Right forelimb (tissue), 1 donor: ENCODE measurements around the gene LMNA.

Experiments used
- DNase-seq: peaks from one replicate; pipeline ENCODE4 v3.0.0-alpha.2; 2018

Gene LMNA

DNA sequence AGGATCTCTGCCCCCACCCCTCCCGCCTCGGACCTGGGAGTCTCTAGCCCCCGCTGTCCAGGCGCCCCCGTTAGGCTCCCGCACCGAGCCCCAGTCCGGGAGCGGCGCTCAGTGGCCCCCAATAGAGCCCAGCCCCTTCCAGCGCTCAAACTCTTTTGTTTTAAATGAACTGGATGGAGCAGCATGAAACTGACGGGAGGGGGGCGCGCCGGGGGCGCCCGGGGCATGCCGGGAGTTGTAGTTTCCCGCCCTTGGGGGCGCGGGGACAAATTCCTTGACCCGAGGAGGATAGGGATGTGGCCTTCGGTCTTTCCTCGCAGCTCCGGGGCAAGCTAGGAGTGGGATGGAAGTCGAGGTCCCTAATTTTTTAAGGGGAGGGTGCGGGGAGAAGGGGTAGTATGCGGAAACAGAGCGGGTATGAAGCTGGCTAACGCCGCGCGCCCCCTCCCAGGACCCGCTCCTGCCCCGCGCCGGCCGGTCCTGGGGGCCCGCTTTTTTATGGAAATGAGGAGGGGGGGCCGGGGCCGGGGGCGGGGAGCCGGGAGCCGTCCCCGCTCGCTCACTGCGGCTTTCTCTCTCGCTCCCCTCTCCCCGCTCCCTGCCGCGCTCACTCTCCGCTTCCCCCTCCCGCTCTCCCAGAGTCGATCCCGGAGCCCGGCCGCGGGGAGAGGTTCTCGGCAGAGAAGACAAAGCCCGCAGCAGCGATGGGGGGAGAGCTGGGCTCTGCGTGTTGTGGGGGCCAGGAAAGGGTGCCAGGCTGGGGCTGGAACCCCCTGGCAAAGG, 32.0 kb upstream of the LMNA start, which contains the start of gene MEX3A:
TSS of gene MEX3A (minus strand) at position 157 of the 783 bp plus-strand sequence. CDS start 467 bp downstream, outside the sequence.
- peak; percentile 95 for DNase-seq

DNA sequence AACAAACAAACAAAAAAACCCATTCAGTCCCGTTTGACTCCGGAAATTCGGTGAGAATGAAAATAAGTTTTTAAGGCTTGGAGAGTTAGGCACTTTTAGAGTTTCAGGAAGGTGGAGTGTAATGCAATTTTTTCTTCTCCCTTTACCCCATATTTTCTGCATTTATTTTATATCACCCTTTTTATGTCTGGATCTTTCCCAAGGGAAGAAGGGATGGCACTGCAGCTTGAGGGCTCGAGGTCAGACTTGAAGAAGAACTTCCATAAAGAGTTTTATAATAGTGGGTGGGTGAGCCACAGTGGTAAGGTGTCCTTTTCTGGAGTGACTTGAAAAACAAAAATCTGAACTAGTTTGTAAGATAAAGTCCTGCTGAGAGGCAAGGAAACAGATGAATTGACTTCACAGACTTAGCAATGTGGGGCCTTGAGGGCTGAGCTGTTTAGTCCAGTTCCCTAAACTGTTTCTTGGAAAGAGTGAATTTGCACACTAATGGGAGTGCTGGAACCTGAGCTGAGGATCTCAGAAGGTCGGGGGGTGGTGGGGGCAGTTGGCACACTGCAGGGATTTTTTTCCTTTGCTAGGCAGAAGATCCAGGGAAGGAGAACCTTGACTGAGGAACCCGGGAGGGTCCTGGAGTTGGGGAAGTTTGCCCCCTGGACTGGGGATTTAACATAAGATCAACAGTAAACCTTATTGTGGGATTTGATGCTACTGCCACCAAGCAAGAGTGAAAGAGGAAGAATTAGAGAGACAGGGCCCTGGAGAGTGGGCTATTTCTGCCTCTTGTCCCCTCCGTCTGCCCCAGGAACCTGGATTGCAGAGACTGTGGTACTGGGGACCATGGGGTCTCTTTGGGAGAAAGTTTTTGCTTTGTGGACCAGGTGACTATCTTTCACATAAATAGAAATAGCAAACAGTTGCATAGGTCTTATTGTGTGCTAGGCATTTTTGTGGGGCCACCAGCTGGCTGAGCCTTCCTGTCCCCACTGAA, 30.4 kb upstream of the LMNA start:
- DNase-seq: no peak

DNA sequence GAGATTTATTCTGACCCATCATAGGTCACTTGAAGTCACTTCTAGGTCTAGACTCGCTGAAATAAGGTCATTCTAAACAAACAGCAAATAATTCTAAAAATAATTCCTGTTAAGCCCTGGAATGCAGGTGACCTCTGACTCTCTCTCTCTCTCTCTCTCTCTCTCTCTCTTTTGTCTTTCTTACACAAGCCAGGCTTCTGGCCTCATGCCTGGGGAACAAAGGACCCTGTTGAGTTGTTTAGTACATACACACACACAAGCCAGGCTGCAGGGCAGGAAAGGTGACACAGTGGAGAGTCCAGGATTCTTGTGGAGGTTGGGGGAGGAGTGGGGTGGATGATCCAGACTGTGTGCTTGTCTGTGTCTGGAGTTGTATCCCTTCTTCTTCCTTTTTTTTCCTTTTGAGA, 28.3 kb upstream of the LMNA start:
- DNase-seq: no peak

DNA sequence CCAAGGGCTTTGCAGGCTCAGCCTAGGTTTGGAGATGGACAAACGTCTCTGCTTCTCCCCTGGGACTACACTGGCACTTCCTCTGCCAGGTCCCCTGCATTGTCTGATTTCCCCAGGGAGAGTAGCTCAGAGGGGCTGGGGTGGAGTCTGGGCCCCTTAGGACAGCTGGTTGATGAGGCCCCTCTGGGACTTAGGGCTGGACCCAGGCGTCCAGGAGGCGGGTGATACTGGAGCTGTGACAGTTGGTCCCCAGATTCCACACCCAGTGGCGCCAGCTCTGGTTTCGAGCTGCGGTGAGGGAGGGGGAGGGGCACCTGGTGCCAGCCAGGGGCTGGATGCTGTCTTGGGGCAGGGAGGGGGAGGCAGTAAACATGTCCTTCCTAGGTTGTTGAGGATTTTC, 24.8 kb upstream of the LMNA start:
- no peak for DNase-seq

DNA sequence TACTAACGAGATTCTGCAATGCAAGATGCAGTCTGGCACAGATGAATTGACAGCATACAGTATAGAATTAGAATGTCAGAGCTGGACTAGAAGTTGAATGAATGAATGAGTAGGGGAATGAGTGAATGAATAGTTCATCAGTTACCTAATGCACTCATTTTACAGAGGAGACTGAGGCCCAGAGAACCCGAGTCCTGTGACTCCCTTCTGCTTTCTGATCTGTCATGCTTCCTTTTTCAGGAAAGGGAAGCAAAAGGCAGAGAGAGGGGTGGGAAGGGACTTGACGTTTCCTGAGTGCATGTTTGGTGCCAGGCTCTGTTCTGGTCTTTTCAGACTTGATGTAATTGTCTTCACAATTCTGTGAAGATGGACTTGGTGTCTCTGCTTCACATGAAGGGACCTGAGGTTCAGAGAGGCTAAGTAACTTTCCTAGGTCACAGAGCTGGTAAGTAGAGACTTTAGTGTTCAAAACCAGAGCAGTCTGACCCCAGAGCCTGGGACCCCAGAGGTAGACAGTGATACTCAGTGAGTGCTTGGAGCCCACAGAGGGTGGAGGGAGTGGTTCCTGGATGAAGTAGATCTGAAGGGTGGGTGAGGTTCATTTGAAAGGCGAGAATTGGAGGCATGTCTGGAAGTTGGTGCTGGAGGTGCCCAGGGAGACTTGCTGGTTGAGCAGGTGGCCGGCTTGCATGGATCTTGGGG, 24.2 kb upstream of the LMNA start:
- no peak for DNase-seq

DNA sequence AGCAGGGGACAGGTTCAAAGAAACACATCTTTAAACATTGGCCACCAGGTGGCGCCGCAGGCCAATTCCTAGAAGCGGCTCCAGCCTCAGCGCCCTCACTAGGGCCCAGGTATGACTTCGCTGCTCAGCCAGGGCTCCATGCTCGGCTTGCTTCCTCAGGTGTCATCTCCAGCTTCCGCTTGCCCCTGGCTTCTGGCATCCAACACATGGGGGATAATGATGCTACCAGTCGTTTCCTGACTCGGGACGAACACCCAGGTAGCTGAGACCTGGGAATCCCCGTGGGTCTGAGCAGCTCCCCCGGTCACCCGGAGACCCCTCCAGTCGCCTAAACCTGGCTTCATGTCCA, 23.7 kb upstream of the LMNA start:
- DNase-seq: peak; percentile 91

DNA sequence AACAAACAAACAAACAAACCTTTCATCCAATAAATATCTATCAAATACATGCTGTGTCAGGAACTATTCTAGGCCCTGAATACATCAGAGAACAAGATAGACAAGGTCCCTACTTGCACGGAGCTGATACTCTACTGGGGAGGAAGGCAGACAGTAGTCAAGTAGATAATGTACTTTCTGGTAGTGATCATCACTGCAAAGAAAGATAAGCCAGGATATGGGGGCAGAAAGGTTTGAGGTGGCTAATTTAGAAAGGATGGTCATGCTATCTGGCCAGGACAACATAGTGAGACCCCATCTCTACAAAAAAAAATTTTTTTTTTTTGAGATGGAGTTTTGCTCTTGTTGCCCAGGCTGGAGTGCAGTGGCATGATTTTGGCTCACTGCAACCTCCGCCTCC, 22.9 kb upstream of the LMNA start:
- DNase-seq: no peak

DNA sequence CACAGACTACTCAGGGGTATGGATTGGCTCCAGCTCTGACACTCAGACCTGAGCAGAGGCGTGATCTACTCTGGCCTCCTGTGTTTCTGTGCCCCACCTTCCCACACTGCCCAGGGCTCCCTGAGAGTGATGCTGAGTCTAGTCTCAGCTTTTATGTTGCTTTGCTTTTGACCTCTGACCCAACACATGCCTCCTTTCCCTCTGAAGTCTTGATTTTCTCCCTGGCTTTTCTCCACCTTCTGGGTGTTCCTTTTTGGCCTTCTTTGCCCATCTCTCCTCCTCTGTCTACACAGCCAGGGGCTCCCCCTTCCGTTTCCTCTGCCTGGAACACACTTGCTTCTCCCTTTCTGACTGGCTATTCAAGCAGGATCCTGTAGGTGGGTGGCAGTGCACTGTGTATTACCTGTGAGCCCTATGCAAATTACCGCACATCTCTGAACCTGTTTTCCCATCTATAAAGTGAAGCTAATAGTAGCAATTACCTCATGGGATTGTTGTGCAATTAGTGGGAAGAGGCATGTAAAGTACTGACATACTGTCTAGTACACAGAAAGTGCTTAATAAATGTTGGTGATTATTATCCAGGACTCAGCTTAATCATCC, 18.5 kb upstream of the LMNA start:
- DNase-seq: no peak

DNA sequence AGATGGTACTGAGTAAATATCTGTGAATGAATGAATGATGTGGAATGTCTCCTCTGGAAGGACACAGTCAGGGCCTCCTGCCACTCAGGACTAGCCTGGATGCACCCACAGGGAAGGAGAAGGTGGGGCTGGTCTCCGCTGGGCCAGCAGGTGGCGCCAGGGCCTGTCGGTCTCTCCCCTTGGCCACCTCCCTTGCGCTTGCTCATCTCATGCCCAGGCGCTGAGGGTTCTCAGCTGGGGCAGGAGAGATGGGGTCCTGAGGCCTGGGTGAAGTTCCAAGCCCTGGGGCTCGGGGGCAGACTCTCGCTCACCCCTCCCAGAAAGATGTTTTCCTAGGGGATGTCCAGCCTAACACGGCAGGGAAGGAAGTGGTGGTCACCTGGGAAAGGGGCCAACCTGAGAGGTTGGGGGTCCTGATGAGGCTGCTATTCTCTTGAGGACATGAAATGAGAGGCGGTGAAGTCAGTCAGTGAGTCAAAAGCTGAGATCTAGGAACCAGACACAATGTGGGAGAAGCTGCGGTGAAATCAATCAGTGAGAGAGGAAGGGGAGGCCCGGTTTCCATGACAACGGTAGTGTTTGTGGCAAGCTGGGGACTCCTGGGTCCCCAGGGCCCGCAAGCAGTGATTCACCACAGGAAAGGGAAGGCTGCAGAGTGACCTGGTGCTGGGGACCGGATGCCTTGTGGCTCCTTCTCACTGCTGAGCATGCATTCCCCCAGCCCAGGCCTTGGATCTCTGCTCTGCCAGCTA, 17.7 kb upstream of the LMNA start:
- peak; percentile 93 for DNase-seq

DNA sequence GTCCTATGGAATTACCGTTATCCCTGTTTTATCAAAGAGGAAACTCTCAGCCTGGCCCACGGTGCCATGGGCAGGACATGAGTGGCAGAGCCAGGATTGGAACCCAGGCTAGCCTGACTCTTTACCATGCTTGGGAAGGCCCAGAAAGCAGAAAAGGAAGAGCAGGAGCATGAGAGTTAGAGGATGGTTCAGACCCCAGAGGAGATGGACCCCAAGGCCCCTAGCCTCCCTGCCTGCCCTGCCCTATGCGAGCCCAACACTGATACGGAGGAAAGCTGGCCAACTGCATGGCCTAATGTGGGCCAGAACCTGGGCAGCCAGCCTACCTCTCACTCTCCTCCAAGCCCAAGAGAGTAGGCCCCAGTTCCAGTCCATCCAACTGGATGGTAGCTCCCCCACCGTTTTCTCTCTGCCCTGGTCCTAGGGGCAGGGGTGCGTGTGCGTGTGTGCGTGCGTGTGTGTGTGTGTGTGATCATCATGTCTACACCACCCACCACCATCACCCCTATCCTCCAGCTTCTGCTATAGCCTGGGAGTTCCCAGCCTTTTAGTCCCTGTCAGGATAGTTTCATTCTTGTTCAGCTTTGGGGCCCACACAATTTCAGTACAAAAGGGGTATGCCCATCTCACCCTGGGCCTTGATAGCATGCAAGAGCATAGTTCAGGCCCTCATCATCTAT, 16.9 kb upstream of the LMNA start:
- DNase-seq: no peak

DNA sequence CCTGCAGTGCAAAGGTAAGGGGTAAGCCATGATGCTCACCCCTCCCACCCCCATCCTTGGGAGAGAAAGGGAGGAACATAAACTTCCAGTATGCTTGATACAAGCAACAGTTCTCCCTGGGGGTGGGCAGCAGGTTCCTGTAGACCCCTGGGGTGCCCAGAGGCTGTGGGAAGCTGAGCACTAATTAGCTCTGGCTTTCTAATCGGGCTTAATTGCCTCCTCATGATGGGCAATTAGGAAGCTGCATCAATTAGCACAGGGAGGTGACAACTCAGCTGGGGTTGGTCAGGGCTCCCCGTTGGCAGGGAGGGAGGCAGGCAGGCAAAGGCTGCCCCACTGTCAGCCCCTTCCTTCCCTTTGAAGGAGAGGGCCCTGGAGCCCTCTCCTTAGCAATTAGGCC, 15.7 kb upstream of the LMNA start:
- DNase-seq: no peak

DNA sequence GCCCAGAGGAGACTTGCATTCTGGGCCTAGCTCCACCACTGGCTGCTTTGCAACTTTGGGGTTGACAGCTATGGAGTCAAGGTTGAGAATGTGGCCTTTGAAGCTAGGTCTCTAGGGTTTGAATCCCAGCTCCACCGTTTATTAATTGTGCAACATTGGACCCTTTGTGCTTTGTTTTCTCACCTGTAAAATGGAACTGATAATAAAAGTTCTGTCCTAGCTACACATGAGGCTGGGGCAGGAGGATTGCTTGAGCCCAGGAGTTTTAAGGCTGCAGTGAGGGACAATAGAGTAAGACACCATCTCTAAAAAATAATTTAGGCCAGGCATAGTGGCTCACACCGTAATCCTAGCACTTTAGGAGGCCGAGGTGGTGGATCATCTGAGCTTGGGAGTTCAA, 15.2 kb upstream of the LMNA start:
- no peak for DNase-seq

DNA sequence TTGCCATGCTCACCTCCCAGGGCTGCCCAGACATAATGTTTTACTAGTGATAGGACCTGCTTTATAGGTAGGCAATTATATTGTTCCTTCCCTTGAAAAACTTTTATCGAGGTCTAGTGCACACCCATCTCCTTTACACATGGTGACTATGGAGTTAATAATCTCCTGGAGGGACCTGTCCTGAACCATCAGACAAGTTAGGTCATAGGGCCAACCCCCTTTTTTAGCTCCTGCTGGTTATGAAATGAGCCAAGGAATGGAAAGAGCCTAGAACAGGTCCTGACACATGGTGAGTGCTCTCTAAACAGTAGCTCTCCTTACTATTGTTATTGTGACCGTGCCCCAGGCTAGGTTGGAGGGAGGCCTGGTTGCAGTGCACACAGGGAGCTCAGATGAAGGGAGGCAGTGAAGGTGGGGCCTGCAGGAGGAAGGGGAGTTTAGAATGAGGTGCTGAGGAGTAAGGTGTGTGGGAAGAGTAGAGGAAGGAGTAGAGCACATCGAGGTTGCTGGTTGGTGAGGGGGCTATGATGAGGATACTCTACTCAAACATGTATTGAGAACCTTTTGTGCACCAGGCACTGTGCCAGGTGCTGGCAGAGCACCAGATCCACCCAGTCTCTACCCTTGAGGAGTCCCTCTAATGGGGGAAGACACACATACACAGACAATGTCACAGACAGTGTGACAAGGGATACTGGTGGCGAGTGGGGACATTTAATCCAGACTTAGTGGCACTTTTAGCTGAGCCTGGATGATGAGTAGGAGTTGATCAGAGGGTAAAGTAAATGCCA, 14.1 kb upstream of the LMNA start:
- DNase-seq: no peak

DNA sequence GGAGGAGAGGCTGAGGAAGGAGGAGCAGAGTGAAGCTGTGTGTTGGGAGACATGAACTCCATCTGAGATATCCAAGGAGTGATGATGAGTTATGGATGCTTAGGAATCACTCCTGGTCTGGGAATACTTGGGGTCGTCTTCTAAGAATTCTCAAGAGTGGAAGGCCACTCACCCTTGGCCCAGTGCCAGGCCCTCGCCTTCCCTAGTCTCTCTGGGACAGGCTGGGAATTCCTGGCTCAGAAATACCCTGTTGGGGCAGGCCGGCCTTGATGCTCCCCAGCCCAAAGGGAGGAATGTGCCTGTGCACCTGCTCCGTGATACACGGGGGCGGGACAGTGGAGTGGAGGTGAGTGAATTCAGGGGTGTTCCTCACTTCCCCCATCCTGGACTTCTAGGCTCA, 12.6 kb upstream of the LMNA start:
- no peak for DNase-seq

DNA sequence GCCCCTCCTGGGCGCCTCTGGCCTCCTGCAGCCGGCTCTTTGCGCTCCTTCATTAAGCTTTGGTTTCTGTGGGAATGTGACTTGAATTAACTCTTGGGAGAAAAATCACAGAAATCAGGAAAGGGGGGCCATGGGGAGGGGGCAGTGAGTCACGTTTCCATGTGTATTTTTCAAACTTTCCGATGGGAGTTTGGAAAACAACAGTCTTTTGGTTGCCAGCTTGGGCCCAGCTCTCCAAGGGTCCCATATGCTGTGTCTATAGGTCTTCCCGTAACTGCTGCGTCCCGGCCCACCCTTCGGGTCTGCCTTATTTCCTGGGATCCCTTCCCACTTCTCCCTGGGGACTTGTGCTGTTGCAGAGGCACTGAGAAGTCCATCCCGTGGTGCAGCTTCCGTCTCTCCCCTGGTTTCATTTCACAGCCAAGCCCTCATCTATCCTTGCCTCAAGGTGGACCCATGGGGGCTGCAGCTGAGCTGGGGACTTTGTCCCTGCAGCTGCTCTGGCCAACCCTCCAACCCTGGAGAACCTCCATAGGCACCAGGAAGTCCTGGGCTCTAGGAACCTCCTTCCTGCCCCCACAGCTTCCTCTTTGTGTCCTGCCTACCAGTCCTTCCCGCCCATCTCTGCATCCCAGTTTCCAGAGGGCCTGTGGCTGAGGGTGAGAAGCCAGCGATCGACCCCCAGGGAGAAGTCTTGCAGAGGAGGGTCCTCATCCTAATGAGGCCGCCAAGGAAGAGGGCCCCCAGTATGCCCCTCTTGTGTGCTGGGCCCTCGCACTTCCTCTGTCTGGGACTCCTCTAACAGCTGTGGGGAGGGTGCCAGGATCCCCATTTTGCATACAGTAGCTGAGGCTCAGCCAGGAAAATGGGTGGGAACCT, 11.6 kb upstream of the LMNA start:
- DNase-seq: peak; percentile 70

DNA sequence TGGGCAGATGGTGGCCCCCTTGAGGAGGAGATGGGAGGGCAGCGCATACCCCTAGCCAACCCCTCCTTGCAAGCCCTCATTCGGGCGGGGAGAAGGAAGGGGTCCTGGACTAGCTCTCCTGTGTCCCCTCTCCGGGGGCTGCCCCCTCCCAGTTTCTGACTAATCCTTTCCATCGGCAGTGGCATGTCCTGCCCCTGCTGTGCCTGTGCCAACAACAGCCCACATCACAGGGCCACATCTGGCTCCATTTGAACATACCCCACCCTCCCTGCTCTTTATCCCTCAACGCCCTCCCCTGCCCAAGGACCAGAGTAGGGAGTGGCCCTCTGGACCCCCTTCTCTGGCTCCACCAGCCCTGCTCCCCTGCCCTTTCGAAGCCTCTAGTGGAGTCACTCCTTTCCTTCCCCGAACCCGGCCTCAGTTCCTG, 11.0 kb upstream of the LMNA start:
- peak; percentile 83 for DNase-seq

DNA sequence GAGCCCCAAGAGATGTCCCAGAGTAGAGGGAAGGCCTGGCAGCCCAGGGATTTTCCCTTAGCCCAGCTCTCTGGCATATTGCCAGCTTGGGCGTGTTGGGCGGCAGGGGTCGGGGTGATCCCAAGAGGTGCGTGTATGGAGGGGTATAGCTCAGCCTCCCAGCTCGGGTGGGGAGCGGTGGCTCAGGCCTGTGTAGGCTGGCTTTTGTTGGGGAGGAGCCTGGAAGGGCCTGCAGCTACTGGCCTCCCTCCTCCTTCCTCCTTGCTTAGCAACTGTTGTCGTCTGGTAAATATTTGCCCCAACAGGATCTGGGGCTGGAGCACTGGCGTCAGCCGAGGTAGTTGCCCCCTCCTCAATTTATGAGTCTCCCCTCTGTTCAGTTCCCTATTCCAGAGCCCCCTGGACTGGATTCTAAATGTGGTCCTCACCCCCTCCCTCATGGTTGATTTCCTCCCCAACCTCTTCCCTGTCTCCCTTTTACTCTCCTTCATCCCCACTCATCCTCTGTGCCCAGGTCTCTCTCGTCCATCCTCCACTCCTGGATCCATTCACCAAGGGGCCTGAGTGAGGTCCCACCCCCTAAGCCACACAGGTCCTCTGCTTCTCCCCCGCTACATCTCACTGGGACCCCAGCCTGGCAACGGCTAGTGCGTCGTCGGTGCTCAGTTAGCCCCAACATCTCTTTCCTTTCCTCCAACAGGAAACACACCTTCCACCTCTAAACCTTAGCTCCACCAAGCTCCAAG, 10.3 kb upstream of the LMNA start:
- peak; percentile 91 for DNase-seq
